ENCODE measurements around the gene TGM3.

GRCh38 chr20:2304180-2304579, 8.4 kb downstream of the TGM3 start:
- no peak for TF ChIP-seq CTCF (IDR thresholded peaks at IDR 0.05)
- TF ChIP-seq SP1 (CRISPR knock-in tag; conservative IDR thresholded peaks at IDR 0.05): no peak
- no peak for TF ChIP-seq ZNF121 (CRISPR knock-in tag; IDR thresholded peaks at IDR 0.05)
- TF ChIP-seq MLX (CRISPR knock-in tag; IDR thresholded peaks at IDR 0.05): no peak
- no peak for TF ChIP-seq AFF4 (CRISPR knock-in tag; IDR thresholded peaks at IDR 0.05; ENCODE audit: borderline replicate concordance)
- TF ChIP-seq PRRX2 (CRISPR knock-in tag; IDR thresholded peaks at IDR 0.05): no peak
- no peak for TF ChIP-seq FOXK1 (CRISPR knock-in tag; IDR thresholded peaks at IDR 0.05)
- no peak for TF ChIP-seq STAT6 (CRISPR knock-in tag; conservative IDR thresholded peaks at IDR 0.05; ENCODE audit: low read depth)
- no peak for TF ChIP-seq ERG (CRISPR knock-in tag; IDR thresholded peaks at IDR 0.05)
- TF ChIP-seq FOXJ3 (CRISPR knock-in tag; IDR thresholded peaks at IDR 0.05; ENCODE audit: borderline replicate concordance): no peak
